IPS-20b (cell line): Measurements from ENCODE around the gene FMN1.

Experiments used
- H3K27ac ChIP-seq: one replicate; pipeline ENCODE4 v1.5.1; 2013; ENCODE audit warnings: low read length
- H3K27me3 ChIP-seq: 2 replicates; pipeline ENCODE4 v1.6.1; 2013; ENCODE audit warnings: mild to moderate bottlenecking, low read length, inconsistent platforms; ENCODE audit not compliant: insufficient read depth
- H3K36me3 ChIP-seq: 2 replicates; pipeline ENCODE4 v1.6.1; 2013; ENCODE audit warnings: low read depth, mild to moderate bottlenecking, inconsistent platforms, low read length, moderate library complexity; ENCODE audit not compliant: insufficient read depth
- H3K4me1 ChIP-seq: 2 replicates; pipeline ENCODE4 v1.6.1; 2013; ENCODE audit warnings: mild to moderate bottlenecking, control low read depth, inconsistent platforms, low read length, moderate library complexity; ENCODE audit not compliant: insufficient read depth
- H3K4me3 ChIP-seq: 2 replicates; pipeline ENCODE4 v1.5.1; 2013; ENCODE audit warnings: mild to moderate bottlenecking, low read length, inconsistent platforms
- H3K9ac ChIP-seq: 2 replicates; pipeline ENCODE4 v1.6.1; 2013; ENCODE audit warnings: low read depth, mild to moderate bottlenecking, inconsistent platforms, low read length, moderate library complexity
- H3K9me3 ChIP-seq: 2 replicates; pipeline ENCODE4 v1.6.1; 2013; ENCODE audit warnings: mild to moderate bottlenecking, low read depth, low read length, inconsistent platforms; ENCODE audit not compliant: insufficient read depth

The FMN1 gene

GRCh38 chr15:32998979-32999672 lies 195.4 kb downstream of the FMN1 start:
- no peak overlapping the region for H3K9ac ChIP-seq
- H3K4me3 ChIP-seq, result no peak overlapping the region
- no peaks in the 10 kb centered on the region for H3K27me3 ChIP-seq

GRCh38 chr15:32998182-32998581 lies 196.3 kb downstream of the FMN1 start:
- H3K9ac ChIP-seq, result no peak overlapping the region
- no peak overlapping the region for H3K4me3 ChIP-seq
- no peaks in the 10 kb centered on the region for H3K36me3 ChIP-seq
- no peaks in the 10 kb centered on the region for H3K9me3 ChIP-seq
- no peak overlapping the region for H3K27ac ChIP-seq
- no peaks in the 10 kb centered on the region for H3K27me3 ChIP-seq
- peaks cover 5% of the 10 kb centered on the region; the same call in 1 of the 2 replicates for H3K4me1 ChIP-seq

More at GRCh38 chr15:32998979-32999672, 195.4 kb downstream of the FMN1 start:
- Histone ChIP-seq H3K36me3 (no peaks in the 10 kb centered on the region), H3K27ac (no peak overlapping the region), H3K4me1 (no peaks in the 10 kb centered on the region), H3K9me3 (no peaks in the 10 kb centered on the region)

GRCh38 chr15:32994810-32995424 lies 199.6 kb downstream of the FMN1 start:
- Histone ChIP-seq H3K27me3 (no peaks in the 10 kb centered on the region), H3K36me3 (no peaks in the 10 kb centered on the region), H3K9ac (no peak overlapping the region), H3K4me3 (no peak overlapping the region), H3K9me3 (no peaks in the 10 kb centered on the region), H3K27ac (no peak overlapping the region), H3K4me1 (peaks cover 5% of the 10 kb centered on the region; the same call in 1 of the 2 replicates)

DNA sequence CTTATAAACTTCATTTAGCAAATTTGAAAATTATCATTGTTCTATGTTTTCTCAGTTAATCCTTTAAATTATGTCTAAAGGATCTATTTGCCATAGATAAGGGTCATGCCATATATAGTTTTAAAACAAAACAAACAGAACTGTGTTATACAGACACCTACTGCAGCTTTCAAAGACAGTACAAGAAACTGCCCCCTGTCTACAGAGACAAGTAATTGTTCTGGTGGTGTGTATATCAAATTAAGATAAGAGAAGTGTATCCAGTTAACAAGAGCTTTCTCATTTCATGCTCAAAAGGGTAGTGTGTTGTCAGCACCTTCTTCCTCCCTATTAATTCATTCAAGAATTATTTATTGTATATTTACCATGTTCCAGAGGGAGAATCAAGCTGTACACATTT lies 201.2 kb downstream of the FMN1 start:
- Histone ChIP-seq H3K27ac (no peak overlapping the region), H3K4me3 (no peak overlapping the region), H3K9me3 (no peaks in the 10 kb centered on the region), H3K4me1 (peaks cover 5% of the 10 kb centered on the region; the same call in 1 of the 2 replicates), H3K9ac (no peak overlapping the region), H3K36me3 (no peaks in the 10 kb centered on the region), H3K27me3 (no peaks in the 10 kb centered on the region)

DNA sequence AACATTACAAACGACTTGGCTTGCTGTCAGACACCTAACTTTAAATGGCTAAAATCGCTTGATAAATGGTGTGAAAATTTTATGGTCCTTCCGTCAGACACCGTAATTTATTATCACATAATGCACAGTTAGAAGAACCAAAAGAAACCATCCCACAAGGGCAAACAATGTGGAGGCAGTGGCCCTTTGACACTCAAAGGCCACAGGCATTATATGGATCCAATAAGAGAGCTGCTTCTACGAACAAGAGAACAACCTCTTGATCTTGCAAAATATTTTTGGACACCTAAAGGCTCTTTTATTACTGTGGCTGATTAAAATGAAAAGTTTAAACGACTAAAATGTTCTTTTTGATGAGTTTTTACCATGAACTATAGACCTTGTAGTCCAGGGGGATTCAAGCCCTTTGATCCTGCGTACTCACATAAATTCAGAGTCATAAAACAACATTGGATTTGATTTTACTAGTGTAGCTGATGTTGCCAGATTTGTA lies 202.8 kb downstream of the FMN1 start:
- no peaks in the 10 kb centered on the region for H3K27me3 ChIP-seq
- no peak overlapping the region for H3K9ac ChIP-seq
- no peak overlapping the region for H3K27ac ChIP-seq
- H3K36me3 ChIP-seq, result no peaks in the 10 kb centered on the region
- peaks cover 5% of the 10 kb centered on the region; the same call in 1 of the 2 replicates for H3K4me1 ChIP-seq
- H3K9me3 ChIP-seq, result no peaks in the 10 kb centered on the region
- no peak overlapping the region for H3K4me3 ChIP-seq

DNA sequence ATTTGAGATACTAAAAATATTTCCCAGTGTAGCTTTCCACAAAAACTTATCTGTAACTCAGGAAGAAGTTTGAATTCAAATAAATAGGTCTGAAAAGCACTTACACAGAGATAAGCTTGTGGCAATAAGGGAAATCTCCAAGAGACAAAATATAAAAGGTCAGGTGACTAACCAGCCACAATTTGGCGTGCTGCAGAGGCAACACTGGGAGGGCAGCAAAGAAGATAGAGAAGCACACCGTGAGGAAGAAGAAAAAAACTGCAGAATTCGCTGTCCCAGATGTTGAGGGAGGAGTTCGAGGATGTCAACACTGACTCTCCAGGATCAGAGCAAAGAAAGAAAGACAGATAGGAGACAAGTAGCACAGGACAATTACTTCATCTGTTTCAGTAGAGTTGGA lies 204.4 kb downstream of the FMN1 start:
- no peaks in the 10 kb centered on the region for H3K36me3 ChIP-seq
- H3K9me3 ChIP-seq, result no peaks in the 10 kb centered on the region
- H3K4me1 ChIP-seq, result peaks cover 5% of the 10 kb centered on the region; the same call in 1 of the 2 replicates
- H3K27ac ChIP-seq, result no peak overlapping the region
- no peaks in the 10 kb centered on the region for H3K27me3 ChIP-seq
- no peak overlapping the region for H3K4me3 ChIP-seq
- no peak overlapping the region for H3K9ac ChIP-seq

GRCh38 chr15:32987067-32987466 lies 207.4 kb downstream of the FMN1 start:
- H3K27ac ChIP-seq, result no peak overlapping the region
- H3K9ac ChIP-seq, result no peak overlapping the region
- H3K27me3 ChIP-seq, result no peaks in the 10 kb centered on the region
- H3K4me1 ChIP-seq, result no peaks in the 10 kb centered on the region
- H3K9me3 ChIP-seq, result no peaks in the 10 kb centered on the region
- no peak overlapping the region for H3K4me3 ChIP-seq
- no peaks in the 10 kb centered on the region for H3K36me3 ChIP-seq

DNA sequence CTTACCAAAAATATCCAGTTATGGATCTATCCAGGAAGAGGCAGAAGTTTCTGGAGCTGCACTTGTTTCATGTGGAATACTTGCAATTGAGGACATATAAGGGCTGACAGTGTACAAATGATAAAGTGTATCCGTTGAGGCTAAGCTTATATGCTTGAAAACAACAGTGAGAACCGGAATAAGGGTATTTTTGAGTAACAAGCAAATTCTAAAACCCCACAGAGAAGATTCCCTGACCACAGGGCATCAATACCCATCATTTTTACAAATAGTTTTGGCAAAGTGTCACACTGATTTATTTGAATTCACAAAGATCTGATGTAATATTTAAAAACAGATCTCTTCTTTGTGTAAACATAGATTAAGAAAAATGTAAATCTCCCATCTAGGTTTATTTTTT lies 208.4 kb downstream of the FMN1 start:
- Histone ChIP-seq H3K9me3 (no peaks in the 10 kb centered on the region), H3K27ac (no peak overlapping the region), H3K4me3 (no peak overlapping the region), H3K36me3 (no peaks in the 10 kb centered on the region), H3K4me1 (no peaks in the 10 kb centered on the region), H3K27me3 (no peaks in the 10 kb centered on the region), H3K9ac (no peak overlapping the region)

- Histone ChIP-seq H3K9ac (no peak overlapping the region), H3K27ac (no peak overlapping the region), H3K36me3 (no peaks in the 10 kb centered on the region), H3K4me1 (no peaks in the 10 kb centered on the region), H3K4me3 (no peak overlapping the region), H3K27me3 (no peaks in the 10 kb centered on the region), H3K9me3 (no peaks in the 10 kb centered on the region)
Observed at GRCh38 chr15:32983679-32984078, 210.8 kb downstream of the FMN1 start.

DNA sequence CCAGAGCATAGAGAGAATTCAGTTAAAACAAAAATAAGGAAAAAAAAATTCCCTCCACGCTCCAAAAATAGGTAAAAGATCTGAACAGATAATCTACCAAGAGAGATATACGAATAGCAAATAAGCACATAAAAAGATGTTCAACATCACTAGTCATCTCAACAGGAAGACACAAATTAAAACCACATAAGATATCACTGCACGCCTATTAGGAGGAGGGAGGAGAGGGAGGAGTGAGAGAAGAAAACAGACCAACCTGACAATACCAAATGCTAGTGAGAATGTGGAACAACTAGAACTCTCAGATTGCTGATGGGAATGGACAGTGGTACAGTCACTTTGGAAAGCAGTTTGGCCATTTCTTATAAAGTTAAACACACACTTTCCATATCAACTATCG lies 212.5 kb downstream of the FMN1 start:
- no peaks in the 10 kb centered on the region for H3K27me3 ChIP-seq
- H3K9ac ChIP-seq, result no peak overlapping the region
- H3K9me3 ChIP-seq, result no peaks in the 10 kb centered on the region
- H3K36me3 ChIP-seq, result no peaks in the 10 kb centered on the region
- no peak overlapping the region for H3K4me3 ChIP-seq
- no peaks in the 10 kb centered on the region for H3K4me1 ChIP-seq
- no peak overlapping the region for H3K27ac ChIP-seq

DNA sequence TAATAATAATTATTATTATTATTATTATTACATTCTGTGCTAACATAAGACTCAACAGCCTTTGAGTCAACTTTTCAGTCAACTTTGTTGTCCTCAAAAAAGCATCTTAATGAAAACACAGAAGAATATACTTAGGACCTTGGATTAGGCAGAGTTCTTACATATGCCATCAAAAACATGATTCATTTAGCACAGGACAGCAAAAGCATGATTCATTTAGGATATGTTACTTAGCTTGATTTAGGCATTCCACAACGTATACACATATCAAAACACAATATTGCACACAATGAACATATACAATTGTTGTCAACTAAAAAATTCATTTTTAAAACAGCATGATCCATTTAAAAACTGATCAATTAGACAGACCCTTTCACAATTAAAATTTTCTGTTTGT lies 213.0 kb downstream of the FMN1 start:
- no peak overlapping the region for H3K4me3 ChIP-seq
- H3K4me1 ChIP-seq, result no peaks in the 10 kb centered on the region
- no peak overlapping the region for H3K27ac ChIP-seq
- no peaks in the 10 kb centered on the region for H3K27me3 ChIP-seq
- no peaks in the 10 kb centered on the region for H3K36me3 ChIP-seq
- no peak overlapping the region for H3K9ac ChIP-seq
- H3K9me3 ChIP-seq, result no peaks in the 10 kb centered on the region

DNA sequence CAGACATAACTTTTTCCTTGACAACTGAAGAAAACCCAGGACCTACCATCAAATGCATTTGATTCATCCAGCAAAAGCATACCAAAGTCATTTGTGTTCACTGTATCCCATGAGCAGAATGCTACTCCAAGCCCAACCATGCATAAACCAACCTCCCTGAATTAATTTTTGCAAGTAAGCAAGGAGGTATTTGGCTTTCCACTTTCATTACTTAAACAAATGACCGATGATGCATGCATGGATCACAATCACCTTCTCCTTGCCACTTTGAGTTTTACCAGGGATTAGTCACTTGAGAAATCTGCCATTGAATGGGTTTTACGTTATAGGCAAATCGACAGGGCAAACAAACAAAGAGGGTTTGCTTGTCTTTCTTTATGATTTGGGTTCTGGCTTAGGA lies 214.8 kb downstream of the FMN1 start:
- no peaks in the 10 kb centered on the region for H3K27me3 ChIP-seq
- H3K4me3 ChIP-seq, result no peak overlapping the region
- H3K36me3 ChIP-seq, result no peaks in the 10 kb centered on the region
- H3K4me1 ChIP-seq, result no peaks in the 10 kb centered on the region
- H3K9me3 ChIP-seq, result no peaks in the 10 kb centered on the region
- no peak overlapping the region for H3K27ac ChIP-seq
- H3K9ac ChIP-seq, result no peak overlapping the region
